Endothelial cell (in vitro differentiated cells): Measurements from ENCODE around the gene FSTL1. TPM values are rescaled to one million over a fixed set of nuclear protein-coding genes. Genes with fewer than 3 reads are reported as not detected.
A peak's percentile ranks its signal among the peaks of the same experiment; 100 is the strongest.

Experiments
- DNase-seq: peaks from one replicate; pipeline ENCODE4 v3.0.0; 2021; ENCODE audit warnings: low spot score
- H3K27ac Mint-ChIP-seq: one replicate; pipeline ENCODE4 v1.8.0; 2021; ENCODE audit warnings: mixed read lengths, inconsistent platforms; ENCODE audit not compliant: unreplicated experiment
- H3K27me3 Mint-ChIP-seq: one replicate; pipeline ENCODE4 v1.8.0; 2021; ENCODE audit warnings: mild to moderate bottlenecking, moderate library complexity, mixed read lengths, inconsistent platforms; ENCODE audit not compliant: unreplicated experiment
- H3K36me3 Mint-ChIP-seq: one replicate; pipeline ENCODE4 v1.8.0; 2021; ENCODE audit warnings: mild to moderate bottlenecking, low read depth, mixed read lengths, inconsistent platforms; ENCODE audit not compliant: unreplicated experiment
- H3K4me1 Mint-ChIP-seq: one replicate; pipeline ENCODE4 v1.8.0; 2021; ENCODE audit warnings: mild to moderate bottlenecking, mixed read lengths, inconsistent platforms; ENCODE audit not compliant: unreplicated experiment
- H3K4me3 Mint-ChIP-seq: one replicate; pipeline ENCODE4 v1.8.0; 2021; ENCODE audit warnings: mild to moderate bottlenecking, mixed read lengths, inconsistent platforms; ENCODE audit not compliant: unreplicated experiment
- H3K9me3 Mint-ChIP-seq: one replicate; pipeline ENCODE4 v1.8.0; 2021; ENCODE audit warnings: mixed read lengths, inconsistent platforms; ENCODE audit not compliant: unreplicated experiment
- CTCF ChIP-seq: fragments of 200-600 bp; sonication (generic); IDR thresholded peaks from one replicate; pipeline ENCODE4 v1.5.0; 2021; ENCODE audit warnings: antibody characterized with exemption; ENCODE audit not compliant: unreplicated experiment
- total RNA-seq: library from RNA; stranded (reverse); fragmentation: NEBNext Ultra II Directional; extraction: Animal tissue kit (Norgen Biotek cat#: 25700); gene quantifications from one replicate; pipeline ENCODE4 v1.2.1, GENCODE V29; 2021; ENCODE audit not compliant: unreplicated experiment

Gene FSTL1
- total RNA-seq, 1 donor from 2014 or later = 1,211 TPM

- Mint-ChIP-seq H3K4me1 (peaks cover 8% of the 10 kb centered on the region), H3K27ac (no peak overlapping the region), H3K4me3 (no peak overlapping the region), H3K36me3 (peaks cover 8% of the 10 kb centered on the region), H3K9me3 (peaks cover 13% of the 10 kb centered on the region), H3K27me3 (peaks cover 3% of the 10 kb centered on the region)
- DNase-seq = no peak
- no peak for TF ChIP-seq CTCF
Observed at GRCh38 chr3:120496278-120497002, 45.6 kb upstream of the FSTL1 start.

GRCh38 chr3:120495809-120496208 lies 45.0 kb upstream of the FSTL1 start:
- peaks cover 13% of the 10 kb centered on the region for H3K9me3 Mint-ChIP-seq
- DNase-seq = no peak
- peaks cover 8% of the 10 kb centered on the region for H3K36me3 Mint-ChIP-seq
- peaks cover 3% of the 10 kb centered on the region for H3K27me3 Mint-ChIP-seq
- TF ChIP-seq CTCF = no peak
- peaks cover 12% of the 10 kb centered on the region for H3K4me1 Mint-ChIP-seq
- no peak overlapping the region for H3K4me3 Mint-ChIP-seq
- H3K27ac Mint-ChIP-seq = peak overlapping the region; percentile 36

GRCh38 chr3:120492103-120492502 lies 41.3 kb upstream of the FSTL1 start:
- Mint-ChIP-seq H3K4me3 (no peak overlapping the region), H3K4me1 (peaks cover 12% of the 10 kb centered on the region), H3K9me3 (peaks cover 9% of the 10 kb centered on the region), H3K36me3 (peaks cover 14% of the 10 kb centered on the region), H3K27ac (no peak overlapping the region), H3K27me3 (peaks cover 3% of the 10 kb centered on the region)
- no peak for TF ChIP-seq CTCF
- no peak for DNase-seq

GRCh38 chr3:120489421-120489820 lies 38.6 kb upstream of the FSTL1 start:
- no peak overlapping the region for H3K4me3 Mint-ChIP-seq
- no peak overlapping the region for H3K27ac Mint-ChIP-seq
- peaks cover 12% of the 10 kb centered on the region for H3K4me1 Mint-ChIP-seq
- TF ChIP-seq CTCF = no peak
- DNase-seq = no peak
- peaks cover 3% of the 10 kb centered on the region for H3K27me3 Mint-ChIP-seq
- H3K9me3 Mint-ChIP-seq = no peaks in the 10 kb centered on the region
- H3K36me3 Mint-ChIP-seq = peaks cover 11% of the 10 kb centered on the region

- Mint-ChIP-seq H3K4me3 (no peak overlapping the region), H3K27ac (no peak overlapping the region), H3K4me1 (peaks cover 12% of the 10 kb centered on the region), H3K27me3 (peaks cover 3% of the 10 kb centered on the region), H3K36me3 (peaks cover 5% of the 10 kb centered on the region), H3K9me3 (no peaks in the 10 kb centered on the region)
- no peak for DNase-seq
- TF ChIP-seq CTCF = no peak
Observed at GRCh38 chr3:120488296-120488695, 37.5 kb upstream of the FSTL1 start.
